NCI-H2227 treated with DMSO at 0.1 percent for 48 hours (cell line): Measurements from ENCODE around the gene ITPK1.

Experiments
- DNase-seq: peaks from one replicate; lab custom pipeline; 2025; lab: John Stamatoyannopoulos, UW

ITPK1 gene

GRCh38 chr14:93105362-93105761 is 10.4 kb downstream of the ITPK1 start:
- no peak for DNase-seq

GRCh38 chr14:93104961-93105360 is 10.8 kb downstream of the ITPK1 start:
- DNase-seq: no peak

DNA sequence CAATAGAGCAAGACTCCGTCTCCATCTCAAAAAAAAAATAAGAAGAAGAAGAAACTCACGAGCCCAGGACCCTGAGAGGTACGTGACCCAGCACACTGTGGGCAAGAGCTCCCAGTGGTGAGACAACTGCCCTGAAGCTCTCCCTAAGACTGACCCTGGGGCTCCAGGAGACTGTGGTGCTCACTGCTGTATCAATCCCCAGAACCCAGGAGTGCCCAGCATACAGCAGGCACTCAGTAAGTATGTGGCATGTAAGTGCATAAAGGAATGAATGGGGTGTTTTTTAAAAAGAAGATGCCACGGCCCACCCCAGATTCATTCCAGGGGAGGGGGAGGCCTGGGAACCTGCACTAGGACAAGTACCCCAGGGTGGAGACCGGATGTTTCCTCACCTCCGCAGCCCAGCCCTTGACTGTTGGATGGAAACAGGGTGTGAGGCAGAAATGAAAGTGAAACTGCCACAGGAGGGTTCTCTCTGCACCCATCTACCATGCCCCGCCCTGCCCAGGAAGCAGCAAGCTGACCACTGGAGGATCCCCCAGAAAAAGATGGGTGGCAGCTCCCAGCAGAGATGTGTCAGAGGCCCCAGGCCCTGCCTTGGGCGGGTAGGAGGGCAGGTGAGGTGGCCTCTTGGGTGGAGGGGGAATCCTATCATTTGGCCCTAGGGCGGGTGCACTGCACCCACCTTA is 12.2 kb downstream of the ITPK1 start:
- no peak for DNase-seq

DNA sequence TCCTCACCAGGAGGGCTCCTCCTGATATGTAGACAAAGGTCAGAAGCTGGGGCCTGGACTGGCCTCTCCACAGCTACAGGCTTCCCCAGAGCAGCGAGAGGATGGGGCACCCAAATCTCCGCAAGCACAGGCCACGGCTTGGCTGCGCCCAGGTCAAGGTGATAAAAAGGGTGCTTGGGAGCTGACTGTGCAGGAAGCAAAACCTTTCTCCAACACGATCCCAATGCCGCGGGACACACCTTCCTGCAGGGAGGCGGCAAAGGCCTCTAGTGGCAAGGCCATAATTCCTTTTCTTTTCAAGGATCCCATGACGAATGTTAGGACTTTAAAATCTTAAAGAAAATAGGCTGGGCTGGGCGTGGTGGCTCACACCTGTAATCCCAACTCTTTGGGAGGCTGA is 13.6 kb downstream of the ITPK1 start:
- DNase-seq: no peak

- DNase-seq: no peak
These were observed 14.5 kb downstream of the ITPK1 start for GRCh38 chr14:93101181-93101580.

- no peak for DNase-seq
These were observed 15.2 kb downstream of the ITPK1 start for GRCh38 chr14:93100570-93100969.

GRCh38 chr14:93100100-93100499 is 15.6 kb downstream of the ITPK1 start:
- no peak for DNase-seq

DNA sequence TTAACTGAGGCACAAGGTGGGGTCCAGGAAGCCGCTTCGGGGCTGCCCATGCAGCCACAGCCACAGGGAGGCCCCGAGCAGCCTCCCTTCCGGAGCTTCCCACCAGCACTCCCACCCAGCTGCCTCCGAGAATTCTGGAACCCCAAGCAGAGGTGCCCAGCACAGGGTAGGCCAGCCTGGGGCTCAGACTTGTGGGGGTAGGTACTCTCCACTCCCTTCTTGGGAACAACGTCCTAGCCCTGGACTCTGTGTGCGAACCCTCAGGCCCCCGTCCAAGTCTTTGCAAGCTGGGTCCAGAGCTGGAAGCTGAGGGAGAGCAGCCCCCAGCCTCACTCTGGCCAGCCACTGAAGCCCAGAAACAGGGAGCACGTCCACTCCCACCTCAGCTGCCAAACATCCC is 16.1 kb downstream of the ITPK1 start:
- no peak for DNase-seq

DNA sequence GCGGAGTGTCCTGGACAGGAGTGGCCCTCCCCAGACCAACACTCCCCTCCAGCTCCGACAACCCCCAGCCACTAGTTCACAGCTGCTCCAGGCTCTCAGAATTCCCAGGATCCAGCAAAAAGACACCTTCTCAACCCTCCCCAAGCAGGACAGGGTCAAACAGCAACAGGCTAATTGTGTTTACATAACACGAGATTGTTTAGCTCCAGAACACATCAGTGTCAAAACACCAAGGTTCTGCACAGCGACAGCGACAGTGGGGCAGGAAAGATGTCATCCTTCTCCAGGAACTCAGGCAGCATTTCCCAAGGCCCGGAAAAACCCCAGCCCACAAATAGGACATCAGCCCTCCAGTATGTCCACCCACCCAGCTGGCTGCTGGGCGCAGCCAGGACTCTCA is 16.5 kb downstream of the ITPK1 start:
- no peak for DNase-seq

DNA sequence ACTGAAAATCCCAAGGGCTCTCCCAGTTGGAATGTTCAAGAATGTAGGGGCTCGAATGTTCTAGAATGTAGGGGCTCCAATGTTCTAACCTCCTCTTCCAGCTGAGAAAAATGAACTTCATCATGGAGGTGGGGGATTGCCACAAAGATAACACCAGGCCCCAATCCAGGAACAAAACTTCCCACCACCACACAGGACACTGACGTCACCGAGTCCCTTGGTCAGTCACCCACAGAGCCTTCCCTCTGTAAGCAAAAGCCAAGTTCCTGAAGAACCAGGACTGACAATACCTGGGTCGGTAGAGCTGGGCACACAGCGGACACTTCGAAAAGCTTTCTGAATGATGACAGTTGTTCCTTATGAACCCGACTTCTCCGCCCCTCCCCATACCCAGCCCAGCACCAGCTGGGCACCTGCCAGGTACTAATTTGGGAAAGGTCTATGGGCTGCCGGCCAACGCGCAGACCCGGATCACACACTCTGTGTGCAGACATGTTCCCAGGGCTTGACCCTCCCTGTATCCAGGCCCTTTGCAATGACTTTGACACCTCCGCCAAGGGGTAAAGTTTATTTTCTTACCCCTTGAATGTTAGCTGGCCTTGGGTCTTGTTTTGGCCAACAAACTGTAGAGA is 18.9 kb downstream of the ITPK1 start:
- DNase-seq: no peak

GRCh38 chr14:93095742-93096510 is 19.8 kb downstream of the ITPK1 start:
- DNase-seq: no peak

DNA sequence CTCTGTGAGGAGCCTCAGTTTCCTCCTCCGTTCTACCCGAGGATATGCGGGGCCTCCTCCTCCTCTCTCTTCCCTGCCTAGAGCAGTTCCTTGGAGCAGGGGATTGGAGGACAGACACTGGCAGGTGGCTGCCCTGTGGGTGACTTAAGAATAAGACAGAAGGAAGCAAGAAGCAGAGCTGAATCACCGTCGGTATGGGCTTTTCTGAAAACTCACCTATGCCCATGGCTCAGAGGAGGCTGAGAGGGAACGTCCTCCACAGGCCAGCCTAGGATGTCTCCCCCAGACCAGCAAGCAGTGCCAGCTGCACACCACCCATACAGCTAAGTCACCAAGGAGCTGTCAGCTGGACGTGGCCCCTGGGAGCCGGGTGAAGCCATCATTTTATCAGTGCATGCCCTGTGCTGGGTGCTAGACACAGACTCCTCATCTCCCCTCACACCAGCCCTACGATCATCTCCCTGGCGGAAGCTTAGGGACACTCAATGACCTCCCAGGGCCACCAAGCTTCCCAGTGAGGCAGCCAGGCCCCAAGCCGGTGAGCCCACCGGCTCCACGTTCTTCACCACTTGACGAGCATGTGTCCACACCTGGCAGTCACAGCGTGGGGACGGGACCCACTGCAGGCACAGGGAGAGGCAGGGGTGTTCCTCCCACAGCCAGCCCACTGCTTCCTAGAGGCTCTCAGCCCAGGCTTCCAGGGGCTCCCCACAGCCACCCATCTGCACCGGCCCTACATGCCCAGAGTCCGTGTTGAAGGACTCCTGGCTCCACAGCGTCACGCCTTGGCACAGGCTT is 21.4 kb downstream of the ITPK1 start:
- DNase-seq: no peak

GRCh38 chr14:93092606-93093556 is 22.8 kb downstream of the ITPK1 start:
- no peak for DNase-seq

- no peak for DNase-seq
These were observed 24.1 kb downstream of the ITPK1 start for GRCh38 chr14:93091666-93092065.

GRCh38 chr14:93090826-93091555 is 24.7 kb downstream of the ITPK1 start:
- DNase-seq: no peak

- no peak for DNase-seq
These were observed 26.0 kb downstream of the ITPK1 start for GRCh38 chr14:93089521-93090269.

GRCh38 chr14:93086441-93087055 is 29.2 kb downstream of the ITPK1 start:
- no peak for DNase-seq

DNA sequence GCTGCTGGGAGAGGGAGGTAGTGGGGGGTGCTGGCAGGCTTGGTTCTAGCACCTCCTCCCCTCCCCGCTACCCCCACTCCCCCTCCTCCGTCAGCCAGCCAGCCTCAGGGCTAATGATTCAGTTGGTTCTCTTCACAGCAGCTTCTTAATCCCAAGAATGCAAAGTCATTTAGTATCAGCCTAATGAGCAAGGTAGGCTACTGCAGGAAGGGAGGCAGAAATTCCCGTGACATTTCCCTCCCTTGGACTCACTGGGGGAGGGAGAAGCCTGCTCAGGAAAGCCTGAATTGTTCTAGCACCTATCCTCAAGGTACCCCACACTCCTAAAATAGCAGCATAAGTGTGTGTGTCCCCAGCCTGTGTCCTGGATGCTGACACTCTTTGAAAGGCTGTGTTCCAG is 29.8 kb downstream of the ITPK1 start:
- DNase-seq: no peak
